D341Med (cell line): ENCODE results near the gene PMS1.
"Not testable (repeated sequence)": the region's sequence is repeated elsewhere in the genome, so short reads cannot be mapped to it uniquely, and the experiment has no call there.

Experiments used
- DNase-seq: peaks from one replicate; pipeline ENCODE4 v3.0.0; 2012; ENCODE audit warnings: low spot score

Gene PMS1

GRCh38 chr2:189818249-189819038 lies 34.2 kb downstream of the PMS1 start:
- DNase-seq = no peak

GRCh38 chr2:189819297-189819704 lies 35.1 kb downstream of the PMS1 start:
- no peak for DNase-seq

DNA sequence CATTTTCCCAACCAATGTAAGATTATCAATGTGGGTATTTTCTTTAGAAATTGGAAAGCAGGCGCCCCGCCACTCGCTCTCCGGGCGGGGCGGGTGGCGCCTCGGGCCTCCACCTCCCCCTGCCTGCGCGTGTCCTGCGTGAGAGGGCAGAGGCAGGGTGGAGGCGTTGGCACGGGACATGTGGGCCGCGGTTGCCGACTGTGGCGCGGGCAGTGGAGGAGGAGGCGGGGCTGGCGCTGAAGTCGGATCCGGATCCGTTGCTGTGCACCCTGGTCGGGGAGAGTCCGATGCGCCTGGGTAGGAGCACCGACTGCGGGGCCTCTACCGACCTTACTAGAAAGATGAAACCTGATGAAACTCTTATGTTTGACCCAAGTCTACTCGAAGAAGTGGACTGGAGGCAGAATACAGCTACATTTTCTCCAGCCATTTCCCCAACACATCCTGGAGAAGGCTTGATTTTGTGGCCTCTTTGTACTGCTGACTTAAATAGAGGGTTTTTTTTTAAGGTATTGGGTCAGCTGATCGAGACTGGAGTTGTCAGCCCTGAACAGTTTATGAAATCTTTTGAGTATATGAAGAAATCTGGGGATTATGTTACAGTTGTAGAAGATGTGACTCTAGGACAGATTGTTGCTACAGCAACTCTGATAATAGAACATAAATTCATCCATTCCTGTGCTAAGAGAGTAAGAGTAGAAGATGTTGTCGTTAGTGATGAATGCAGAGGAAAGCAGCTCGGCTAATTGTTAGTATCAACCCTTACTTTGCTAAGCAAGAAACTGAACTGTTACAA lies 37.9 kb downstream of the PMS1 start:
- DNase-seq = peak; percentile 17

DNA sequence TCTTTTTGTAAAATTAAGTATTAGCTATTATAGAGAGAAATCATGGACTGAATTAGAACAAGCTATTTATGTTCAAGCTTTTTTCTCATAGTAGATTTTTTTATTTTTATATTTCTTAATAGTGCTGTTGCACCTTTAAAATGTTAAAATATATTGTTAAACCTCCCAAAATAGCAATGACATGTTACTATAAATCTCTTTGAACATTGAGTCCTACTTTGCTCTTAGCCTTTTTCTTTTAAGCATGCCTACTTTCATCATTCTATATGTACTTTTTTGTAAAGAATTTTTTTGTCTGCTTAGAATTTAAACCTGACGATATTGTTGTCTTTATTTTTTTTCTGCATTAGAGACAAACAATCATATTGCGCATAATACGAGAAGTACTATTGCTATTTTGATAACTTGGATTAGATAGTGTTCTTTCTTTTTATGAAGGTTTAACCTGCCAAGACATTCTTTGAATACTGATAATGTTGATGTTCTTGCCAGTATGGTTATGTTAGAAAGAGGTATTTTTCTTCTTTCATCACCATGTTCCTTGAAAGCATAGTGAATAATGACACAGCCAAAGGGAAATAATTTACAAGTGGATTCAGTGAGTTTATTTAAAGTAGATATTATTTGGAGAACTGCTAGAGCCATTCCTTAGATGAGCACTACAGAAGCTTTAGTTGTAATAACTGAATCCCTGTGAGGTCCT lies 40.6 kb downstream of the PMS1 start:
- DNase-seq = no peak

DNA sequence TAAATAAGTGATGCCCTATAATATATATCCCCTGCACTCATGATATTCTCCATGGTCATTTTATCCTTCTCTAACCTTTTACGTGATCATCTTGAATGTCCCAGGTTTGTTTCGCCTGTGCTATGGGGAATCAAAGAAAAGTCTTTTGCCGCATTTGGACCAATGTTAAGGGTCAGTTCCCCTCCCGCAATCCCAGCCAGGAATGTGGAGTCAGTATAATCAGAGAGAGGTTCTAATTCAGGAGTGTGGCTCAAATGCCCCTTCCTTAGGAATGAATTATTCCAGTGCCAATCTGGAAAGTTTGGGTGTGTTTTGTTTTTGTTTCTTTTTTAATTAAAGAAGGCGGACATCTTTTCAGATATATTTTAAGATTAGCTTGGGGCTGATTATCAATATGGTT lies 41.8 kb downstream of the PMS1 start:
- no peak for DNase-seq

GRCh38 chr2:189829102-189829833 lies 45.0 kb downstream of the PMS1 start:
- DNase-seq = no peak

DNA sequence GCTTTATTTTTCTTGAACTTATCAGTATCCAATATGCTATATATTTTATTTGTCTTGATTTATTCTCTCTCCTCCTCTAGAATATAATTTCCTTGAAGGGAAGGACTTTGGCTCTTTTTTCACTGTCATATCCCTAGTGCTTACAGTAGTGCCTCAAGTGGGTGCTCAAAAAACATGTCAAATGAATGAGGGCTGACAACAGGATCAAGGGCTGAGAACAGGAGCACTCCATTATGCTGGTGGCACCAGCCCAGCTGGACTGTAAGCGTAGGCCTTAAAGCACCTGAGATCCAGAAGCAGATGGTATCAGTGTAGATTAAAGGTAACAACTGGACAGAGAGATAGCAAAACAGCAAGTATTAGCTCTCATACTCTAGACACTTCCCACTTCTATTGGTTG lies 46.3 kb downstream of the PMS1 start:
- no peak for DNase-seq

GRCh38 chr2:189834059-189834458 lies 49.8 kb downstream of the PMS1 start:
- no peak for DNase-seq

DNA sequence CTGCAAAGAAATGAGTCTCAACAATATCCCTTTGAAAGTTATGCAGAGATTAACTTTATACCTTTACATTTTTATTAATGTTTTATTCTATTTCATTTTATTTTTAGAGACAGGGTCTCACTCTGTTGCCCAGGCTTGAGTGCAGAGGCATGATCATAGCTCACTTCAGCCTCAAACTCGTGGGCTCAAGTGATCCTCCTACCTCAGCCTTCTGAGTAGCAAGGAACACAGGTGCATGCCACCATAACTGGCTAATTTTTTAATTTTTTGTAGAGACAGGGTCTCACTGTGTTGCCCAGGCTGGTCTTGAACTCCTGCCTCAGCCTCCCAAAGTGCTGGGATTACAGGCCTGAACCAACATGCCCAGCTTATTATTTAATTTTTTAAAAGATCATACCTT lies 50.4 kb downstream of the PMS1 start:
- not testable (repeated sequence) for DNase-seq

DNA sequence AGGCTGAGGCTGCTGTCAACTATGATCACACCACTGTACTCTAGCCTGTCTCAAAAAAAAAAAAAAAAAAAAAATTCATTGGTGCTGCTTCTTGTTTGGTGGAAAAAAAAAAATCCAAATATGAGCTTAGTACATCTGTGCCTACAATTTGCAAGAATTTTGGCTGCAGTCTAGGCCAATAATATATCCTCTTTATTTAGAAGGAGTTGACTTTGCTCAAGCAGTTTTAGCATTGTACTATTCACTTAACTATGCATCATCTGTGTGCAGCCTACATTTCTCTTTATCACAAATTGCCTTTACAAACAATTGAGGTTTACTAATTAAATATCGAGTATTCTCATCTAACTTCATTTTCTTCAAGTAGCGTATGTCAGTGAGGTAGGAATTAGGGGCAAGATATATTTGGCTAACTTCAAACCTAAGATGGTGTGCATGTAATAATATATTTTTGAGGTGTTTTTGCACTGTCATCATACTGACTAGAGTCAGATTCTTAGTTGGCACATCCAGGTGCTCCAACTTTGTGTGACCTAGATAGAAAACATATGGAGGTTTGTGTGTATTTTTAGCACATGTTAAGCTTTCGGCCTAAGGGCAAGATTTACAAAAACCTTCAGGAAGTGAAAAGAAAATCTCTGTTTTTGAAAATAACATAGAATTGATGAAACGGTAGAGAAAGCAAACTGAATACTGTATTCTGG lies 51.8 kb downstream of the PMS1 start:
- DNase-seq = no peak

GRCh38 chr2:189836644-189837043 lies 52.4 kb downstream of the PMS1 start:
- DNase-seq = no peak

DNA sequence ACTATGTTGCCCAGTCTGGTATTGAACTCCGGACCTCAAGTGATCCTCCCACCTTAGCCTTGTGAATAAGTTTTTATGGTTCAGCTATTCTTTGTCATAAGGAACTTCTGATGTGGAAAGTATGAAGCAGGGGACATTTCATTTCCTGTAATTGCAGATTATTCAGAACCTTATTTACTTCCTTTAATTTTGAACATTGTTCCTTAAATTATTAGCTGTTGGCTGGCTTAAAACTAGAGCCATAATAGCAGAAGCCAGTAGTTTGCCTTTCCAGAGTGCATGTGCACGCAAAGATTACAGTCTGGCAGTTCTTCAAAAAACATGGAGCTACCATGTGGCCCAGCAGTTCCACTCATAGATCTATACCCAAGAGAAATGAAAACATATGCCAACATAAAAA lies 53.1 kb downstream of the PMS1 start:
- DNase-seq = no peak

GRCh38 chr2:189841019-189841418 lies 56.8 kb downstream of the PMS1 start:
- no peak for DNase-seq

- DNase-seq = no peak
Measured at GRCh38 chr2:189848276-189848675, 64.0 kb downstream of the PMS1 start.

DNA sequence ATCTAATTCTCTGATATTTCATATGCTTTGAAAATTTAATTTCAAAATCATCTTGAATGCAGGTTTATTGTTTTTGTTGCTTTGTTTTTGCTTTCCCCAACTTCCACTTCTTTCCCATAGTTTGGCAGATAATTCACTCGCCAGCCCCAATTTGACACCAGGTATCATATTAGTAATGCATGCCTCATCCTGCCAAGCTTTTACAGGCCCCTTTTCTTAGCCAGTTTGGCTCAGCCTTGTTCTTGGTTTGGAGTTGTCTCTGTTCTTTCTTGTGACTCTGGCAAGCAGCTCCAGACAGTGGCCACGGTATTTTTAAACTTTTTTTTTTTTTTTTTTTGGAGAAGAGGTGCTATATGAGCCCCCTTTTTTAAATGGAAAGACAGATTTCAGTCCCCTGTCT lies 65.3 kb downstream of the PMS1 start:
- no peak for DNase-seq

DNA sequence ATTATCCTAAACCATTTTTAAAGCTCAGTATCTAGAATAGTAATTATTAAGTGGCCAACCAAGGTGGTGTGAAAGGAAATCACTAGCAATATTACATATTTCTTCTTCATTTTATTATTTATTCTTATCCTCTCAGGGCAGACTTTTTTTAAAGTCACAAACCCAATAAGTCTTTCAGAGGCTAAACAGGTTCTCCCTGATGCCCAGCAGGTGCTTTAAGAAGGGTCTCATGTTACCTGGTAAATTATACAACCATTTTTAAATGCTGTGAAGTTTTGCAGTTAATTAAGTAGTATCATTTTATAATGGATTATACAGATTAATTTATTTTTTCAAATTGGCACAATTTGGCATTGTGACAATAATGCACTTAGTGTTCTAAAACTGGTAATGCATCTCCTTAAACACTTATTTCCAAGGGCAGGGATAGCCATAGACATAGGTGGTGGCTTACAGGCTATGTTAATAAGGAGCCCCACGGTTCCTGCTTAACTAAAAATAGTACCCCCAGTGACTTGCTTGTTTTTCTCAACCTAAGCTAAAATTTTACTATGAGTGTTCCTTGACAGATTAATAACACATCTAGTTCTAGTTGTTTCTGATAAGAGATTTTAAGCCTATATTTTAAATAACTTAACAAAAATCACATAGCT lies 67.0 kb downstream of the PMS1 start:
- no peak for DNase-seq

- DNase-seq = no peak
Measured at GRCh38 chr2:189854187-189854586, 69.9 kb downstream of the PMS1 start.

DNA sequence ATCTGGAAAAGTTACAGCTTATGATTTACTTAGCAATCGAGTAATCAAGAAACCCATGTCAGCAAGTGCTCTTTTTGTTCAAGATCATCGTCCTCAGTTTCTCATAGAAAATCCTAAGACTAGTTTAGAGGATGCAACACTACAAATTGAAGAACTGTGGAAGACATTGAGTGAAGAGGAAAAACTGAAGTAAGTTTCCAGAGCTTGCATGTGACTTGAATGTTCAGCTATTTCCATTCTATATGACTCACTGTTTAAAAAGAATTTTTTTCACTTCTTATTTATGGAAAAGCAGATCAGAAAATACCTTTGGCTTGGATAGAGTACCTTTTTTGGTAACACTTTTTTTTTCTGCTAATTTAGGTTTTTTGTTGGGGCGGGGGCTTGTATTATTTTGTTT lies 70.7 kb downstream of the PMS1 start:
- no peak for DNase-seq

GRCh38 chr2:189858291-189858690 lies 74.0 kb downstream of the PMS1 start:
- no peak for DNase-seq

DNA sequence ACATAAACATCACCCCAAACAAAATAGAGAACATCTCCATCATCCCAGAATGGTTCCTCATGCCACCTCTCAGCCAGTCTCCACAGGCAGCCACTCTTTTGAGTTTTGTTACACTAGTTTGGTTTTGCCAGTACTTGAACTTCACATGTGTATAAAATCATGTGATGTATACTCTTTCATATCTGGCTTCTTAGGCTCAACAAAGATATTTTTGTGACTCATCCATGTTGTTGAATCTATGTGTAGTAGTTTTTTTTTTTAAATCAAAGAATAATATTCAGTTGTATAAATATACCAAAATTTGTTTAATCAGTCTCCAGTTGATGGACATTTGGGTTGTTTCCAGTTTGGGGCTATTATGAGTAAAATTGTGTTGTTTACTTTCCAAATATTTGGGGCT lies 75.9 kb downstream of the PMS1 start:
- DNase-seq = no peak

DNA sequence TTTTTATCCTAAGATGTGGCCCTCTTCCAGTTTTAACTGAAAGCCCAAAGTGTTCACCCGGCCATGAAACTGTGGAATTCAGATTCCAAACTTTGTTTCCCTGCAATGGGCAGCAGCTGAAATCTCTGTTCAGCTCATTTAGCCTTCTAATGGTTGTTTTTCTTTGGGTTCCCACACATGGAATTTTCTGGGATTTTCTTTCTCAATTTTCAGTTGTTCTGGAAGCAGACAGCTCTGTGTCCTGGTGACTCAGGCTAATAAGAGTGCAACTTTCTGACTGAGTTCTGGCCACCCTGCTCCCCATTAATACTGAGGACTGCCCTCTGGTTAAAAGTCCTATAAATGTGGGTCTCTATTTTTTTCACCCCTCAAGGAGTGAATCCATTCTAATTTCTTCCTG lies 78.5 kb downstream of the PMS1 start:
- no peak for DNase-seq
